GM12878 (cell line): Measurements from ENCODE around the gene DLK2. TPM values are rescaled to one million over a fixed set of nuclear protein-coding genes. Genes with fewer than 3 reads are reported as not detected.

Experiments used
- ATAC-seq: fragments of 200-7000 bp; cut with Tn5 transposase; 3 replicates; pipeline ENCODE4 v1.9.1; 2020; ENCODE audit warnings: mild to moderate bottlenecking, moderate library complexity
- BruUV-seq: library from RNA; stranded (reverse); fragments of 400-500 nt; replicated peaks from 2 replicates; lab custom pipeline; 2021; lab: Mats Ljungman, UMichigan
- CTCF ChIA-PET: fragments of 300-600 bp; sonication (Branson Sonifier 250); formaldehyde crosslinking; extraction: SDS; loops from one replicate; lab custom pipeline; 2021; ENCODE audit warnings: inconsistent platforms; lab: Yijun Ruan, JAX
- POLR2A ChIA-PET: fragments of 350-600 bp; formaldehyde crosslinking; extraction: SDS; loops from one replicate; lab custom pipeline; 2021; ENCODE audit warnings: inconsistent platforms; lab: Charles Lee
- RAD21 ChIA-PET: fragments of 300-600 bp; sonication (Branson Sonifier 250); formaldehyde crosslinking; loops from one replicate; lab custom pipeline; 2023; ENCODE audit warnings: antibody characterized with exemption; ENCODE audit not compliant: unreplicated experiment; lab: Charles Lee
- SMC1A ChIA-PET: fragments of 300-600 bp; sonication (Branson Sonifier 250); formaldehyde crosslinking; loops from one replicate; lab custom pipeline; 2023; ENCODE audit not compliant: unreplicated experiment, uncharacterized antibody; lab: Charles Lee
- DNase-seq: peaks from one replicate; pipeline ENCODE4 v3.0.0-alpha.2; 2011; ENCODE audit warnings: low read depth, low spot score
- FAIRE-seq: peaks from 3 replicates; lab custom pipeline; 2011; peaks lifted over from hg19 to GRCh38; lab: Jason Lieb, UNC
- H2AFZ ChIP-seq: 2 replicates; pipeline ENCODE4 v1.6.0; 2011; ENCODE audit warnings: low read depth, low read length, control low read depth; ENCODE audit not compliant: control insufficient read depth
- H3K27ac ChIP-seq: 2 replicates; pipeline ENCODE4 v1.5.1; 2011; ENCODE audit warnings: control low read depth; ENCODE audit not compliant: control insufficient read depth, insufficient read depth
- H3K27me3 ChIP-seq, 2 experiments: replicated peaks in 1 of 2; 2 replicates each; pipeline versions ENCODE4 v1.6.0 to v1.6.1; 2011; ENCODE audit warnings: low read length in 1 of 2; ENCODE audit not compliant: control insufficient read depth in 2 of 2, insufficient read depth in 2 of 2
- H3K36me3 ChIP-seq, 2 experiments: 2 replicates each; pipeline ENCODE4 v1.5.1; 2011; ENCODE audit warnings: low read length in 1 of 2; ENCODE audit not compliant: control insufficient read depth in 2 of 2, insufficient read depth in 2 of 2
- H3K4me1 ChIP-seq: 2 replicates; pipeline ENCODE4 v1.6.1; 2011; ENCODE audit warnings: mild to moderate bottlenecking, low read length, moderate library complexity, mixed read lengths; ENCODE audit not compliant: control insufficient read depth, insufficient read depth
- H3K4me2 ChIP-seq: 2 replicates; pipeline ENCODE4 v1.6.0; 2011; ENCODE audit warnings: control low read depth; ENCODE audit not compliant: control insufficient read depth, insufficient read depth
- H3K4me3 ChIP-seq: fragments of 200-600 bp; sonication (generic); 2 replicates; pipeline ENCODE4 v1.5.1; 2016
- H3K79me2 ChIP-seq: 2 replicates; pipeline ENCODE4 v1.6.0; 2011; ENCODE audit warnings: low read length; ENCODE audit not compliant: control insufficient read depth, insufficient read depth
- H3K9ac ChIP-seq: 2 replicates; pipeline ENCODE4 v1.8.0; 2011; ENCODE audit warnings: low read length, control low read depth, mixed read lengths; ENCODE audit not compliant: control insufficient read depth, insufficient read depth
- H3K9me3 ChIP-seq: replicated peaks from 3 replicates; pipeline ENCODE4 v1.5.1; 2011; ENCODE audit warnings: mild to moderate bottlenecking, low read length; ENCODE audit not compliant: control insufficient read depth, insufficient read depth
- H4K20me1 ChIP-seq: 2 replicates; pipeline ENCODE4 v1.6.0; 2011; ENCODE audit not compliant: control insufficient read depth, insufficient read depth
- IRF3 ChIP-seq: fragments of 450-650 bp; IDR thresholded peaks from 2 replicates; pipeline ENCODE4 v1.6.1; 2014; ENCODE audit warnings: mild to moderate bottlenecking
- IRF4 ChIP-seq: IDR thresholded peaks from 2 replicates; pipeline ENCODE4 v1.6.1; 2011; ENCODE audit warnings: low read depth, low read length
- IRF5 ChIP-seq: fragments of 450-650 bp; IDR thresholded peaks from 2 replicates; pipeline ENCODE4 v1.6.1; 2017; ENCODE audit warnings: borderline replicate concordance
- PML ChIP-seq: IDR thresholded peaks from 2 replicates; pipeline ENCODE4 v1.6.1; 2012; ENCODE audit warnings: low read length, inconsistent platforms
- STAT3 ChIP-seq: IDR thresholded peaks from 2 replicates; pipeline ENCODE4 v1.6.1; 2011; ENCODE audit warnings: low read depth, low read length, improper control_type of control experiment
- TCF12 ChIP-seq: IDR thresholded peaks from 2 replicates; pipeline ENCODE4 v1.6.1; 2011; ENCODE audit warnings: low read depth, mild to moderate bottlenecking, low read length
- ZNF622 ChIP-seq: fragments of 450-650 bp; IDR thresholded peaks from 2 replicates; pipeline ENCODE4 v1.6.1; 2017; ENCODE audit warnings: mild to moderate bottlenecking, inconsistent platforms
- WGBS: methylation state at CpG from one replicate; pipeline ENCODE4 v1.1.6; 2016; ENCODE audit warnings: low lambda C conversion rate; ENCODE audit not compliant: insufficient replicate concordance, insufficient coverage; ENCODE audit errors: missing lambda C conversion rate; 5-methylcytosine and 5-hydroxymethylcytosine counted together
- in situ Hi-C: fragments of 300-500 bp; cut with MboI; formaldehyde crosslinking; loops from 9 replicates; pipeline ENCODE4 v1.14.3; 2018; ENCODE audit warnings: mixed read lengths
- intact Hi-C: fragments of 100-400 bp; cut with micrococcal nuclease; formaldehyde crosslinking; loops from one replicate; pipeline ENCODE4 v1.14.2; 2022; ENCODE audit not compliant: unreplicated experiment
- polyA plus RNA-seq, 11 experiments: library from polyadenylated mRNA; depleted of rRNA in 4 of 11; unstranded in 6 of 11; stranded (reverse) in 5 of 11; fragments of >200 nt; fragmentation: Nextera tagmentation in 4 of 11; fragmentation: Illumina TruSeq in 1 of 11; extraction: Ambion mirVana in 4 of 11; extraction: Trizol in 1 of 11; gene quantifications; 1 replicate in 1 of 11; 2 replicates in 10 of 11; pipeline versions ENCODE4 v1.2.1 to v1.2.3, GENCODE V29; 2011 to 2016; ENCODE audit warnings: inconsistent platforms in 2 of 11, missing spikeins in 2 of 11, low read depth in 1 of 11
- total RNA-seq, 4 experiments: library from RNA; depleted of rRNA in 3 of 4; stranded (reverse); fragments of >200 nt in 3 of 4; fragmentation: Illumina TruSeq in 1 of 4; extraction: Trizol in 1 of 4; gene quantifications; 2 replicates each; pipeline versions ENCODE4 v1.2.1 to v1.2.3, GENCODE V29; 2013 to 2021
- TF ChIP-seq, protein P1 (sequence below): IDR thresholded peaks from 2 replicates; pipeline ENCODE4 v1.6.1; 2012; ENCODE audit warnings: mild to moderate bottlenecking, low read depth, low read length
- TF ChIP-seq, protein P2 (sequence below): IDR thresholded peaks from 2 replicates; pipeline ENCODE4 v1.6.1; 2011; ENCODE audit warnings: borderline replicate concordance, low read depth, mild to moderate bottlenecking, moderate library complexity, low read length; ENCODE audit not compliant: insufficient read depth, poor library complexity, severe bottlenecking

Gene DLK2
- total and polyA plus RNA-seq, 10 of the 15 experiments (the other 5 are each of a cell fraction or from before 2014, with no cell fraction given) = 0.03 to 0.55 (median 0.38) TPM; not detected in 4

- RAD21 ChIA-PET = no interaction called here
- no peaks in the 10 kb centered on the region for H3K4me1 ChIP-seq
- H3K36me3 ChIP-seq = peaks cover 0 to 6% of the 10 kb centered on the region in 2 experiments; a peak in 2 of 4 replicates
- no peak overlapping the region for H3K9ac ChIP-seq
- no peak overlapping the region for H2AFZ ChIP-seq
- no peak for DNase-seq
- H3K79me2 ChIP-seq = no peaks in the 10 kb centered on the region
- no peak overlapping the region for H3K4me2 ChIP-seq
- no peaks in the 10 kb centered on the region for H3K9me3 ChIP-seq
- CTCF ChIA-PET = interaction anchor here (1.2 kb wide), 1 partner anchor 139 kb away, joined by 3 read pairs; no protein-coding TSS in a partner anchor
- no peaks in the 10 kb centered on the region for H4K20me1 ChIP-seq
- in situ Hi-C loops (no loop called here), intact Hi-C loops (no loop called here)
- H3K4me3 ChIP-seq = no peak overlapping the region
- TF ChIP-seq TCF12 (no peak), IRF5 (no peak)
- no peak for FAIRE-seq
- ATAC-seq = no peak
- SMC1A ChIA-PET = interaction anchor here (1.1 kb wide), 1 partner anchor 44 kb away, joined by 3 read pairs; no protein-coding TSS in a partner anchor
- POLR2A ChIA-PET = no interaction called here
- H3K27ac ChIP-seq = no peak overlapping the region
- WGBS = 13% methylated on average over 3 of the region's 3 CpGs
- H3K27me3 ChIP-seq = no peaks in the 10 kb centered on the region
- BruUV-seq = no TSS peak
Observed at GRCh38 chr6:43405354-43405753, 50.0 kb downstream of the DLK2 start.

DNA sequence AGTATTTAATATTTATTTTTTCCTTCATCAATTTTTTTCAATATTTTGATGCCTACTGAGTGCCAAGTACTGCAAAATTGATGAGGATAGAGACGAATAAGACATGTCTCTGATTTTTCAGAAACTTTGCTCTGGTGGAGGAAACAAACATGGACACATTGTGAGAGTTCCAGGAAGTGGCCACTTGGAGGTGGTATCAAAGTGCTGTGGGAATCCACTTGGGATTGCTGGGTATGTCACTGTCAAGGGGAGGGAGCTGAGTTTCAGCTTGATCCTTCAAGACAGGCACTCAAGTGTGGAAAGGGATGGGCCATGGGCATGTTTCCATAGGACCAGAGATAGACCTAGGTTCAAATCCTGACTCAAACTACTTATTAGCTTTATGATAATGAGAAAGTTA is 52.5 kb downstream of the DLK2 start:
- CTCF ChIA-PET = interaction anchor here (1.7 kb wide), 1 partner anchor 174 kb away, joined by 4 read pairs; the partner anchor contains the start of gene DNPH1
- H3K9me3 ChIP-seq = no peaks in the 10 kb centered on the region
- no peak overlapping the region for H3K4me2 ChIP-seq
- SMC1A ChIA-PET = interaction anchor here (0.7 to 1.3 kb wide), 2 partner anchors 34 to 95 kb away, joined by 3 to 7 read pairs; no protein-coding TSS in a partner anchor
- RAD21 ChIA-PET = interaction anchor here (1.1 kb wide), 1 partner anchor 19 kb away, joined by 3 read pairs; no protein-coding TSS in a partner anchor
- H3K36me3 ChIP-seq = no peaks in the 10 kb centered on the region; a peak in 1 of 4 replicates
- POLR2A ChIA-PET = no interaction called here
- H3K79me2 ChIP-seq = no peaks in the 10 kb centered on the region
- no peak overlapping the region for H2AFZ ChIP-seq
- no peaks in the 10 kb centered on the region for H3K4me1 ChIP-seq
- no peak for ATAC-seq
- no TSS peak for BruUV-seq
- no peak overlapping the region for H3K4me3 ChIP-seq
- H3K27ac ChIP-seq = no peak overlapping the region
- WGBS = 62% methylated on average over 1 of the region's 1 CpG
- H3K27me3 ChIP-seq = no peaks in the 10 kb centered on the region
- TF ChIP-seq STAT3 = no peak
- no peak for TF ChIP-seq IRF3
- TF ChIP-seq IRF4 = no peak
- no peak for TF ChIP-seq ZNF622
- no peak for TF ChIP-seq PML
- TF ChIP-seq, protein P1, sequence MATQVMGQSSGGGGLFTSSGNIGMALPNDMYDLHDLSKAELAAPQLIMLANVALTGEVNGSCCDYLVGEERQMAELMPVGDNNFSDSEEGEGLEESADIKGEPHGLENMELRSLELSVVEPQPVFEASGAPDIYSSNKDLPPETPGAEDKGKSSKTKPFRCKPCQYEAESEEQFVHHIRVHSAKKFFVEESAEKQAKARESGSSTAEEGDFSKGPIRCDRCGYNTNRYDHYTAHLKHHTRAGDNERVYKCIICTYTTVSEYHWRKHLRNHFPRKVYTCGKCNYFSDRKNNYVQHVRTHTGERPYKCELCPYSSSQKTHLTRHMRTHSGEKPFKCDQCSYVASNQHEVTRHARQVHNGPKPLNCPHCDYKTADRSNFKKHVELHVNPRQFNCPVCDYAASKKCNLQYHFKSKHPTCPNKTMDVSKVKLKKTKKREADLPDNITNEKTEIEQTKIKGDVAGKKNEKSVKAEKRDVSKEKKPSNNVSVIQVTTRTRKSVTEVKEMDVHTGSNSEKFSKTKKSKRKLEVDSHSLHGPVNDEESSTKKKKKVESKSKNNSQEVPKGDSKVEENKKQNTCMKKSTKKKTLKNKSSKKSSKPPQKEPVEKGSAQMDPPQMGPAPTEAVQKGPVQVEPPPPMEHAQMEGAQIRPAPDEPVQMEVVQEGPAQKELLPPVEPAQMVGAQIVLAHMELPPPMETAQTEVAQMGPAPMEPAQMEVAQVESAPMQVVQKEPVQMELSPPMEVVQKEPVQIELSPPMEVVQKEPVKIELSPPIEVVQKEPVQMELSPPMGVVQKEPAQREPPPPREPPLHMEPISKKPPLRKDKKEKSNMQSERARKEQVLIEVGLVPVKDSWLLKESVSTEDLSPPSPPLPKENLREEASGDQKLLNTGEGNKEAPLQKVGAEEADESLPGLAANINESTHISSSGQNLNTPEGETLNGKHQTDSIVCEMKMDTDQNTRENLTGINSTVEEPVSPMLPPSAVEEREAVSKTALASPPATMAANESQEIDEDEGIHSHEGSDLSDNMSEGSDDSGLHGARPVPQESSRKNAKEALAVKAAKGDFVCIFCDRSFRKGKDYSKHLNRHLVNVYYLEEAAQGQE = no peak
- TF ChIP-seq, protein P2, sequence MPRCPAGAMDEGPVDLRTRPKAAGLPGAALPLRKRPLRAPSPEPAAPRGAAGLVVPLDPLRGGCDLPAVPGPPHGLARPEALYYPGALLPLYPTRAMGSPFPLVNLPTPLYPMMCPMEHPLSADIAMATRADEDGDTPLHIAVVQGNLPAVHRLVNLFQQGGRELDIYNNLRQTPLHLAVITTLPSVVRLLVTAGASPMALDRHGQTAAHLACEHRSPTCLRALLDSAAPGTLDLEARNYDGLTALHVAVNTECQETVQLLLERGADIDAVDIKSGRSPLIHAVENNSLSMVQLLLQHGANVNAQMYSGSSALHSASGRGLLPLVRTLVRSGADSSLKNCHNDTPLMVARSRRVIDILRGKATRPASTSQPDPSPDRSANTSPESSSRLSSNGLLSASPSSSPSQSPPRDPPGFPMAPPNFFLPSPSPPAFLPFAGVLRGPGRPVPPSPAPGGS = no peak
- H3K9ac ChIP-seq = no peak overlapping the region
- FAIRE-seq = no peak
- no peaks in the 10 kb centered on the region for H4K20me1 ChIP-seq
- intact Hi-C loops = no loop called here
- in situ Hi-C loops = no loop called here
- no peak for DNase-seq
